HFFc6 (cell line): Measurements from ENCODE around the gene NRN1. TPM values are rescaled to one million over a fixed set of nuclear protein-coding genes. Genes with fewer than 3 reads are reported as not detected.

Experiments used
- DNase-seq: peaks from one replicate; pipeline ENCODE4 v3.0.0-alpha.2; 2018
- H3K27ac Mint-ChIP-seq: 2 replicates; pipeline ENCODE4 v1.8.0; 2020; ENCODE audit warnings: mild to moderate bottlenecking, mixed read lengths
- H3K27me3 Mint-ChIP-seq: 2 replicates; pipeline ENCODE4 v1.8.0; 2021; ENCODE audit warnings: mild to moderate bottlenecking, moderate library complexity, mixed read lengths; ENCODE audit not compliant: insufficient read depth
- H3K36me3 Mint-ChIP-seq: 2 replicates; pipeline ENCODE4 v1.8.0; 2021; ENCODE audit warnings: low read depth, mixed read lengths
- H3K4me1 Mint-ChIP-seq: 2 replicates; pipeline ENCODE4 v1.8.0; 2020; ENCODE audit warnings: low read depth, mixed read lengths
- H3K4me3 Mint-ChIP-seq: 2 replicates; pipeline ENCODE4 v1.8.0; 2020; ENCODE audit warnings: mild to moderate bottlenecking, moderate library complexity, mixed read lengths
- H3K9me3 Mint-ChIP-seq: 2 replicates; pipeline ENCODE4 v1.8.0; 2020; ENCODE audit warnings: mild to moderate bottlenecking, mixed read lengths
- total RNA-seq, 6 experiments: library from RNA; stranded (reverse); fragmentation: NEBNext Ultra II Directional; extraction: Animal tissue kit (Norgen Biotek cat#: 25700); gene quantifications; 2 replicates in 1 of 6; 3 replicates in 5 of 6; pipeline ENCODE4 v1.2.3, GENCODE V29; 2021
- TF ChIP-seq, protein P1 (sequence below): fragments of 200-600 bp; sonication (generic); IDR thresholded peaks from 2 replicates; pipeline ENCODE4 v1.5.0; 2021; ENCODE audit warnings: antibody characterized with exemption, mild to moderate bottlenecking

The NRN1 gene
- total RNA-seq, 6 experiments from 2014 or later: not detected

- H3K27ac Mint-ChIP-seq: no peak overlapping the region
- peaks cover 30% of the 10 kb centered on the region for H3K4me1 Mint-ChIP-seq
- H3K36me3 Mint-ChIP-seq: no peaks in the 10 kb centered on the region
- TF ChIP-seq, protein P1, sequence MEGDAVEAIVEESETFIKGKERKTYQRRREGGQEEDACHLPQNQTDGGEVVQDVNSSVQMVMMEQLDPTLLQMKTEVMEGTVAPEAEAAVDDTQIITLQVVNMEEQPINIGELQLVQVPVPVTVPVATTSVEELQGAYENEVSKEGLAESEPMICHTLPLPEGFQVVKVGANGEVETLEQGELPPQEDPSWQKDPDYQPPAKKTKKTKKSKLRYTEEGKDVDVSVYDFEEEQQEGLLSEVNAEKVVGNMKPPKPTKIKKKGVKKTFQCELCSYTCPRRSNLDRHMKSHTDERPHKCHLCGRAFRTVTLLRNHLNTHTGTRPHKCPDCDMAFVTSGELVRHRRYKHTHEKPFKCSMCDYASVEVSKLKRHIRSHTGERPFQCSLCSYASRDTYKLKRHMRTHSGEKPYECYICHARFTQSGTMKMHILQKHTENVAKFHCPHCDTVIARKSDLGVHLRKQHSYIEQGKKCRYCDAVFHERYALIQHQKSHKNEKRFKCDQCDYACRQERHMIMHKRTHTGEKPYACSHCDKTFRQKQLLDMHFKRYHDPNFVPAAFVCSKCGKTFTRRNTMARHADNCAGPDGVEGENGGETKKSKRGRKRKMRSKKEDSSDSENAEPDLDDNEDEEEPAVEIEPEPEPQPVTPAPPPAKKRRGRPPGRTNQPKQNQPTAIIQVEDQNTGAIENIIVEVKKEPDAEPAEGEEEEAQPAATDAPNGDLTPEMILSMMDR: no peak
- DNase-seq: no peak
- H3K4me3 Mint-ChIP-seq: no peak overlapping the region
- no peaks in the 10 kb centered on the region for H3K9me3 Mint-ChIP-seq
- H3K27me3 Mint-ChIP-seq: peaks cover 25% of the 10 kb centered on the region
Measured at GRCh38 chr6:5992551-5993225, 14.0 kb downstream of the NRN1 start.

DNA sequence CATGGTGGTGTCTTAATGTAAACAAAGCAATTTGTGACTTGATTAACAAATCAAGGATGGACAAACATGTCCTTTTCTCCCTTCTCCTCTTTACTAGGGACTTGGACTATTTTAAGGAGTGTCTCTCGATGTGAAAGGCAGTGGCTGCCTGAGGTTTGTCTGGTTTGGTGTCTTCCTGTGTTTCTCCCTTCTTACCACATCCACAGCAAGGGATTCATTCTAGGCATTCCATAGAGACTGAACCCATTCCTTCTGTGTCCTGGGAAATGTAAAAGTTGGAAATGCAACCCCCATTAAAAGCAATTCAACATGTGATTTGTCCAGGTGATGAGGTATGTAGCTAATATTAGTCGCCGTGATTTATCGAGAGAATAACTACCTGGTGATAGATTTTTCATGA lies 15.9 kb downstream of the NRN1 start:
- Mint-ChIP-seq H3K4me3 (no peak overlapping the region), H3K4me1 (peaks cover 24% of the 10 kb centered on the region), H3K36me3 (no peaks in the 10 kb centered on the region), H3K27me3 (peaks cover 19% of the 10 kb centered on the region), H3K27ac (no peak overlapping the region), H3K9me3 (no peaks in the 10 kb centered on the region)
- no peak for DNase-seq
- TF ChIP-seq, protein P1: no peak

GRCh38 chr6:5989141-5989723 lies 17.5 kb downstream of the NRN1 start:
- no peaks in the 10 kb centered on the region for H3K9me3 Mint-ChIP-seq
- TF ChIP-seq, protein P1: no peak
- no peaks in the 10 kb centered on the region for H3K36me3 Mint-ChIP-seq
- peak overlapping the region; percentile 50; the same call in 1 of the 2 replicates for H3K27ac Mint-ChIP-seq
- no peak overlapping the region for H3K4me3 Mint-ChIP-seq
- H3K4me1 Mint-ChIP-seq: peaks cover 15% of the 10 kb centered on the region
- DNase-seq: peak; percentile 15
- H3K27me3 Mint-ChIP-seq: peaks cover 7% of the 10 kb centered on the region

- Mint-ChIP-seq H3K27ac (no peak overlapping the region), H3K27me3 (peaks cover 9% of the 10 kb centered on the region), H3K4me1 (peaks cover 17% of the 10 kb centered on the region), H3K36me3 (no peaks in the 10 kb centered on the region), H3K9me3 (no peaks in the 10 kb centered on the region), H3K4me3 (no peak overlapping the region)
- TF ChIP-seq, protein P1: no peak
- DNase-seq: no peak
Measured at GRCh38 chr6:5986861-5987260, 19.9 kb downstream of the NRN1 start.

DNA sequence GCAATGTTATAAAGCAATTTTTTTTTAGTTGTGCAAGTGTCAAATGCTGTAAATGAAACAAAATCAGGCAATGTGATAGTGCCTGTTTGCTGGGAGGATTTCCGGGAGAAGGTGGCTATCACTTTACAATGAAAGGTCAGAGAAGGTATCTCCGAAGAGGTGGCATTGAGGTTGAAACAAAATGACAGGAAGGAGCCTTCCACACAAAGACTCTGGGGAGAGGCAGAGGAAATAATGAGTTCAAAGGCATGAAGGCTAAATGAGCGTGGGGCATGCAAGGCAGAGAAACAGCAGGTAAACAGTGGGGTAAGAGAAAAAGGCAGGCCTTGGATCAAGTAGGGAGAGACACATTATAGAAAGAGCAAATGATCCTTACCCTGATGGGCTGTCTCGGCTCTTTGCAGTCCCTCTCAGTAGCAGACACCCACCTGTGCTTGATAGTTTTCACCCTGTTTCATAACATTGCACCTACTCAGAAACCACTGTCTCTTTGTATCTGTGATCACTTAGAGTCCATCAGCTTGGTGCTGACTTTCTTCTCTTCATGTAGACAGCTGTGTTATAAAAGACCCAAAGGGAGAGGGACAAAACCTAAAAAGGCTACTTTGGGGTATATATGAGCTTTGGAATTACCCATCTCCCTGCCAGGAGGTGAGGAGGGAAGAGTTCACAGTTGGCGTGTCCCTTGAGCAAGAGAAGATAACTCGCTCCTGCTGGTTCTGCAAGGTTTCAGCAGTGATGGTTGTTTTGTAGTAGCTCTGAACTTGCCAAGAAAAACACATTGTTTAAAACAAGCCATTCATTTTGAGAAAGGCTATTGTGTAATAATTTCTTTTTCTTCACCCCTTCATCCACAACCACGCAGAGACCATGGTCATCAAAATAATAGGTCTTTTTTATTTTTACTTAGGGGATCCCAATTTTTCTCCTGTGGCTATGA lies 22.3 kb downstream of the NRN1 start:
- H3K9me3 Mint-ChIP-seq: peaks cover 3% of the 10 kb centered on the region; the same call in 1 of the 2 replicates
- TF ChIP-seq, protein P1: no peak
- H3K27ac Mint-ChIP-seq: no peak overlapping the region
- no peaks in the 10 kb centered on the region for H3K36me3 Mint-ChIP-seq
- no peak overlapping the region for H3K4me3 Mint-ChIP-seq
- peaks cover 18% of the 10 kb centered on the region for H3K4me1 Mint-ChIP-seq
- peaks cover 9% of the 10 kb centered on the region for H3K27me3 Mint-ChIP-seq
- no peak for DNase-seq
